ENCODE measurements around the gene IMP3.

DNA sequence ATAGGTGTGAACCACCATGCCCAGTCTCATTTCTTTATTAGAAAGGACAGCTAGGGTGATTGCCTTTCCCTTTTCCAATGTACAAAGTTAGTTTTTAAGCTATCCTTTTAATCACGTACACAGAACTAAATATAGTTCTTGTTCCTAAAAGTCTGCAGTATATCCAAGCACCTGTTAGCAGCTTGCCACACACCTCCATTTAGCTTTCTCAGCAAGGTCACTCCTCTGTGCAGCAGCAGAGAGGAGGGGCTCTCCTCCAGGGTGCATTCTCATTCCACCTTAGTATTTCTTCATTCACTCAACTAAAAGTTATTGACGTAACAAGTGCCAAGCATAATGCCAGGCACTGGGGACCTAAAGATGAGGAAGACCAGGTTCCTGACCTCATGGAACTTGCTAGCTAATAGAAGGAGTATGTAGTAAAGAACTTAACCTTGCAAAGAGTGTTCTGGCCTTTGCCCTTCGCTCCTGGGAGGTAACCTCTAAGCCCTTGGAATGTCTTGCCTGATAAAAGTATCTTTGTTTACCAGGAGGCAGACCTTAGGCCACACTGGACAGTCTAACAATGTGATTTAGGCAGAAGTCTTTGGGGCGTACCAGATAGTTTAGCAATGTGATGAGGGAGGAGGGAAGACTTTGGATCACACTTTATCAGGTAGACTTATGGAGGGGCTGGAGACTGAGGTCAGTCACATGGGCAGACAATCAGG lies 48.2 kb downstream of the IMP3 start:
- TF ChIP-seq MYC (IDR thresholded peaks at IDR 0.05; ENCODE audit: low read depth, low read length) (no peak), GATA2 (IDR thresholded peaks at IDR 0.05; ENCODE audit: insufficient read depth, insufficient read length, low read depth, low read length) (no peak)
- TF ChIP-seq, protein P1, sequence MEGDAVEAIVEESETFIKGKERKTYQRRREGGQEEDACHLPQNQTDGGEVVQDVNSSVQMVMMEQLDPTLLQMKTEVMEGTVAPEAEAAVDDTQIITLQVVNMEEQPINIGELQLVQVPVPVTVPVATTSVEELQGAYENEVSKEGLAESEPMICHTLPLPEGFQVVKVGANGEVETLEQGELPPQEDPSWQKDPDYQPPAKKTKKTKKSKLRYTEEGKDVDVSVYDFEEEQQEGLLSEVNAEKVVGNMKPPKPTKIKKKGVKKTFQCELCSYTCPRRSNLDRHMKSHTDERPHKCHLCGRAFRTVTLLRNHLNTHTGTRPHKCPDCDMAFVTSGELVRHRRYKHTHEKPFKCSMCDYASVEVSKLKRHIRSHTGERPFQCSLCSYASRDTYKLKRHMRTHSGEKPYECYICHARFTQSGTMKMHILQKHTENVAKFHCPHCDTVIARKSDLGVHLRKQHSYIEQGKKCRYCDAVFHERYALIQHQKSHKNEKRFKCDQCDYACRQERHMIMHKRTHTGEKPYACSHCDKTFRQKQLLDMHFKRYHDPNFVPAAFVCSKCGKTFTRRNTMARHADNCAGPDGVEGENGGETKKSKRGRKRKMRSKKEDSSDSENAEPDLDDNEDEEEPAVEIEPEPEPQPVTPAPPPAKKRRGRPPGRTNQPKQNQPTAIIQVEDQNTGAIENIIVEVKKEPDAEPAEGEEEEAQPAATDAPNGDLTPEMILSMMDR (IDR thresholded peaks at IDR 0.05; ENCODE audit: extremely low read depth in 1 of 2, insufficient read depth in 1 of 2, low read depth in 1 of 2, low read length in 2 of 2), result no peak

Measured in endothelial cell of umbilical vein (primary cell).